GM12878 (cell line): ENCODE measurements around the gene TMOD2.

Experiments used
- BHLHE40 ChIP-seq, 2 experiments: fragments of 450-650 bp in 1 of 2; IDR thresholded peaks; 2 replicates each; pipeline ENCODE4 v1.6.1; 2011 to 2017; ENCODE audit warnings: low read depth in 2 of 2, borderline replicate concordance in 1 of 2, improper control_type of control experiment in 1 of 2, low read length in 1 of 2, mild to moderate bottlenecking in 1 of 2
- CHD4 ChIP-seq: fragments of 200-600 bp; sonication (generic); IDR thresholded peaks from 2 replicates; pipeline ENCODE4 v1.6.1; 2016; ENCODE audit warnings: mild to moderate bottlenecking
- HCFC1 ChIP-seq: fragments of 150-350 bp; IDR thresholded peaks from 2 replicates; pipeline ENCODE4 v1.6.1; 2014; ENCODE audit warnings: low read length
- MYC ChIP-seq: IDR thresholded peaks from 2 replicates; pipeline ENCODE4 v1.6.1; 2011; ENCODE audit warnings: mild to moderate bottlenecking, low read length, moderate library complexity, inconsistent platforms; ENCODE audit not compliant: insufficient read depth, insufficient replicate concordance, insufficient read length, severe bottlenecking
- POLR2AphosphoS5 ChIP-seq: IDR thresholded peaks from 2 replicates; pipeline ENCODE4 v1.6.1; 2011; ENCODE audit warnings: mild to moderate bottlenecking, low read length, inconsistent platforms
- STAT3 ChIP-seq: IDR thresholded peaks from 2 replicates; pipeline ENCODE4 v1.6.1; 2011; ENCODE audit warnings: low read depth, low read length, improper control_type of control experiment
- TAF1 ChIP-seq: IDR thresholded peaks from 2 replicates; pipeline ENCODE4 v1.6.1; 2011; ENCODE audit warnings: mild to moderate bottlenecking, low read depth, low read length, borderline replicate concordance
- YY1 ChIP-seq: IDR thresholded peaks from 2 replicates; pipeline ENCODE4 v1.6.1; 2011; ENCODE audit warnings: low read depth, mild to moderate bottlenecking, low read length
- ZZZ3 ChIP-seq: IDR thresholded peaks from 2 replicates; pipeline ENCODE4 v1.6.1; 2011; ENCODE audit warnings: low read depth; ENCODE audit not compliant: control insufficient read depth, insufficient read length
- TF ChIP-seq, protein P1 (sequence below), 3 experiments: IDR thresholded peaks in 2 of 3; conservative IDR thresholded peaks in 1 of 3; 2 replicates each; pipeline ENCODE4 v1.5.1; 2011; ENCODE audit warnings: low read depth in 3 of 3, low read length in 3 of 3, mild to moderate bottlenecking in 3 of 3, control low read depth in 2 of 3, moderate library complexity in 2 of 3, inconsistent platforms in 1 of 3, mixed read lengths in 1 of 3; ENCODE audit not compliant: control insufficient read depth in 2 of 3, insufficient read depth in 1 of 3; ENCODE audit errors: extremely low read depth in 1 of 3
- TF ChIP-seq, protein P2 (sequence below): IDR thresholded peaks from 2 replicates; pipeline ENCODE4 v1.6.1; 2012; ENCODE audit warnings: low read depth, low read length, improper control_type of control experiment
- TF ChIP-seq, protein P3 (sequence below): fragments of 450-650 bp; IDR thresholded peaks from 2 replicates; pipeline ENCODE4 v1.6.1; 2017; ENCODE audit warnings: mild to moderate bottlenecking

DNA sequence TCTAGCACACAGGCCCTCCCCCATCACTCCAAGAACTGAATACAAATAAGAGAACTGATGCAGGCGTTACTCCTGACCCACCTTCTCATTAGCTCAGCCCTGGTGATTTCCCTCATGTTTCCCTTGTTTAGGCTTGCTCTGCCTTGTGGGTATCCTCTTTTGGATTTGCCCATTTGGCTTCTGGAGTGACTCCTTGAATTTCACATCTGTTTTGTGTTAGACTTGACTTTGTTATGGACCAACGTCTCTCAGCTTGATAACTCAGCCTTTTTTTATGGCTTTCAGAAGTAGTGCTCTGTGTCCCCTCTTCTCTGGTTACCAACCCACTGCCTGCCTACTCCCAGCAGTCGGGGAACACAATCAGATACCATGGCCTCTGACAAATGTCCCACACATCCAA lies 66.8 kb downstream of the TMOD2 start:
- TF ChIP-seq YY1 (no peak), TAF1 (no peak), CHD4 (no peak), MYC (no peak), ZZZ3 (no peak), POLR2AphosphoS5 (no peak), STAT3 (no peak), HCFC1 (no peak), BHLHE40 (IDR thresholded peaks at IDR 0.05; ENCODE audit: borderline replicate concordance in 1 of 2, low read depth in 2 of 2, low read length in 1 of 2) (no peak)
- TF ChIP-seq, protein P1, sequence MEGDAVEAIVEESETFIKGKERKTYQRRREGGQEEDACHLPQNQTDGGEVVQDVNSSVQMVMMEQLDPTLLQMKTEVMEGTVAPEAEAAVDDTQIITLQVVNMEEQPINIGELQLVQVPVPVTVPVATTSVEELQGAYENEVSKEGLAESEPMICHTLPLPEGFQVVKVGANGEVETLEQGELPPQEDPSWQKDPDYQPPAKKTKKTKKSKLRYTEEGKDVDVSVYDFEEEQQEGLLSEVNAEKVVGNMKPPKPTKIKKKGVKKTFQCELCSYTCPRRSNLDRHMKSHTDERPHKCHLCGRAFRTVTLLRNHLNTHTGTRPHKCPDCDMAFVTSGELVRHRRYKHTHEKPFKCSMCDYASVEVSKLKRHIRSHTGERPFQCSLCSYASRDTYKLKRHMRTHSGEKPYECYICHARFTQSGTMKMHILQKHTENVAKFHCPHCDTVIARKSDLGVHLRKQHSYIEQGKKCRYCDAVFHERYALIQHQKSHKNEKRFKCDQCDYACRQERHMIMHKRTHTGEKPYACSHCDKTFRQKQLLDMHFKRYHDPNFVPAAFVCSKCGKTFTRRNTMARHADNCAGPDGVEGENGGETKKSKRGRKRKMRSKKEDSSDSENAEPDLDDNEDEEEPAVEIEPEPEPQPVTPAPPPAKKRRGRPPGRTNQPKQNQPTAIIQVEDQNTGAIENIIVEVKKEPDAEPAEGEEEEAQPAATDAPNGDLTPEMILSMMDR (IDR thresholded peaks at IDR 0.05 in 2 of 3, conservative IDR thresholded peaks at IDR 0.05 in 1 of 3; ENCODE audit: control insufficient read depth in 2 of 3, extremely low read depth in 1 of 3, insufficient read depth in 1 of 3, low read depth in 3 of 3, low read length in 3 of 3), result no peak
- TF ChIP-seq, protein P2, sequence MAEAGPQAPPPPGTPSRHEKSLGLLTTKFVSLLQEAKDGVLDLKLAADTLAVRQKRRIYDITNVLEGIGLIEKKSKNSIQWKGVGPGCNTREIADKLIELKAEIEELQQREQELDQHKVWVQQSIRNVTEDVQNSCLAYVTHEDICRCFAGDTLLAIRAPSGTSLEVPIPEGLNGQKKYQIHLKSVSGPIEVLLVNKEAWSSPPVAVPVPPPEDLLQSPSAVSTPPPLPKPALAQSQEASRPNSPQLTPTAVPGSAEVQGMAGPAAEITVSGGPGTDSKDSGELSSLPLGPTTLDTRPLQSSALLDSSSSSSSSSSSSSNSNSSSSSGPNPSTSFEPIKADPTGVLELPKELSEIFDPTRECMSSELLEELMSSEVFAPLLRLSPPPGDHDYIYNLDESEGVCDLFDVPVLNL, result no peak
- TF ChIP-seq, protein P3, sequence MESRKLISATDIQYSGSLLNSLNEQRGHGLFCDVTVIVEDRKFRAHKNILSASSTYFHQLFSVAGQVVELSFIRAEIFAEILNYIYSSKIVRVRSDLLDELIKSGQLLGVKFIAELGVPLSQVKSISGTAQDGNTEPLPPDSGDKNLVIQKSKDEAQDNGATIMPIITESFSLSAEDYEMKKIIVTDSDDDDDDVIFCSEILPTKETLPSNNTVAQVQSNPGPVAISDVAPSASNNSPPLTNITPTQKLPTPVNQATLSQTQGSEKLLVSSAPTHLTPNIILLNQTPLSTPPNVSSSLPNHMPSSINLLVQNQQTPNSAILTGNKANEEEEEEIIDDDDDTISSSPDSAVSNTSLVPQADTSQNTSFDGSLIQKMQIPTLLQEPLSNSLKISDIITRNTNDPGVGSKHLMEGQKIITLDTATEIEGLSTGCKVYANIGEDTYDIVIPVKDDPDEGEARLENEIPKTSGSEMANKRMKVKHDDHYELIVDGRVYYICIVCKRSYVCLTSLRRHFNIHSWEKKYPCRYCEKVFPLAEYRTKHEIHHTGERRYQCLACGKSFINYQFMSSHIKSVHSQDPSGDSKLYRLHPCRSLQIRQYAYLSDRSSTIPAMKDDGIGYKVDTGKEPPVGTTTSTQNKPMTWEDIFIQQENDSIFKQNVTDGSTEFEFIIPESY, result no peak
